Neural progenitor cell (in vitro differentiated cells): Measurements from ENCODE around the gene DEUP1.

ENCODE experiments used
- CTCF ChIP-seq: fragments of 200-600 bp; sonication (generic); IDR thresholded peaks from 2 replicates; pipeline ENCODE4 v1.5.1; 2017; ENCODE audit warnings: antibody characterized with exemption, mild to moderate bottlenecking
- EZH2 ChIP-seq: fragments of 200-600 bp; sonication (generic); IDR thresholded peaks from 2 replicates; pipeline ENCODE4 v1.6.1; 2017; ENCODE audit warnings: antibody characterized with exemption, mild to moderate bottlenecking, moderate library complexity
- EZH2phosphoT487 ChIP-seq: fragments of 200-600 bp; sonication (generic); IDR thresholded peaks from 2 replicates; pipeline ENCODE4 v1.6.1; 2017; ENCODE audit warnings: antibody characterized with exemption

GRCh38 chr11:93289782-93290463 lies 40.6 kb upstream of the DEUP1 start:
- TF ChIP-seq CTCF (no peak), EZH2phosphoT487 (no peak), EZH2 (no peak)
